ENCODE measurements around the gene STK38.

STK38 gene

DNA sequence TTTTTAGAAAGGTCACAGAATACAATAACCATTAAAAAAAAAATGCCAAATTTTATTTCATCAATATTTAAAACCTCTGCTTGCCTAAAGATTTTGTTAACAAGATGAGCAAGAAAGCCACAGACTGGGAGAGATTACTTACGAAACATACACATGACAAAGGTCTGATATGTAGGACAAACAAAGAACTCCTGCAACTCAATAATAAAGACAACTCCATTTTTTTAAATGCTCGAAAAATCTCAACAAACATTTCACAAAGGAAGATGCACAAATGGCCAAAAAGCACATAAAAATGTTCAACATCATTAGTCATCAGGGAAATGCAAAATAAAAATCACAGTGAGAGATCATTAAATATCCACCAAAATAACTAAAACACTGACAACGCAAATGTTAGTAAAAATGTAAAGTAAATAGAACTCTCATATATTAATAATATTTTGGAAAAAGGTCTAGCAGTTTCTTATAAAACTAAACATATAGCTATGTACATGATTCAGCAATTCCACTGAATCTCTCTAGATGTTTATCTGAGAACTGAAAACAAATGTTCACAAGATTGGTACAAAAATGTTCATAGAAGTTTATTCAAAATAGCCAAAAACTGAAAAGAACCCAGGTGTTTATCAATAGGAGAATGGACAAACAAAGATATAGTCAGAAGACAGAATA lies 10.3 kb downstream of the STK38 start:
- no peak for DNase-seq (ENCODE audit: extremely low read depth, low read depth)
- TF ChIP-seq, protein P1, sequence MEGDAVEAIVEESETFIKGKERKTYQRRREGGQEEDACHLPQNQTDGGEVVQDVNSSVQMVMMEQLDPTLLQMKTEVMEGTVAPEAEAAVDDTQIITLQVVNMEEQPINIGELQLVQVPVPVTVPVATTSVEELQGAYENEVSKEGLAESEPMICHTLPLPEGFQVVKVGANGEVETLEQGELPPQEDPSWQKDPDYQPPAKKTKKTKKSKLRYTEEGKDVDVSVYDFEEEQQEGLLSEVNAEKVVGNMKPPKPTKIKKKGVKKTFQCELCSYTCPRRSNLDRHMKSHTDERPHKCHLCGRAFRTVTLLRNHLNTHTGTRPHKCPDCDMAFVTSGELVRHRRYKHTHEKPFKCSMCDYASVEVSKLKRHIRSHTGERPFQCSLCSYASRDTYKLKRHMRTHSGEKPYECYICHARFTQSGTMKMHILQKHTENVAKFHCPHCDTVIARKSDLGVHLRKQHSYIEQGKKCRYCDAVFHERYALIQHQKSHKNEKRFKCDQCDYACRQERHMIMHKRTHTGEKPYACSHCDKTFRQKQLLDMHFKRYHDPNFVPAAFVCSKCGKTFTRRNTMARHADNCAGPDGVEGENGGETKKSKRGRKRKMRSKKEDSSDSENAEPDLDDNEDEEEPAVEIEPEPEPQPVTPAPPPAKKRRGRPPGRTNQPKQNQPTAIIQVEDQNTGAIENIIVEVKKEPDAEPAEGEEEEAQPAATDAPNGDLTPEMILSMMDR (IDR thresholded peaks at IDR 0.05; ENCODE audit: low read depth, low read length) = no peak

DNA sequence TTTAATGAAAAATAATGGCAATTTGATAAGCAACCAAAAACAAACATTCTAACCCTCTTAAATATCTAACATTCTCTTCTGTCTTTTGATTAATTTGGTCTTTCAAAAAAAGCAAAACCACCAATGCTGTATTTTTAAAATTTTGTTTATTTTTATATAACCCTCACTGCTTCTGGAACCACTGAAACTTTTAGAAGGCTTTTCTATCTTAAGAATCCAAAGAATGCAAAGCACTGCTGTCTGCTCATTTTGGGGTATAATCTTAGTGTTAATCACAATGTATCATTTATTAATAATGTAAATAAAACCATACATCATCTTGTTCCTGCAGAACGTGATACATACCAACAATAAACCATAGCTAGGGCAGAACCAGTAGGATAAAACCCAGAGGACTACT lies 14.0 kb downstream of the STK38 start:
- TF ChIP-seq, protein P1 (IDR thresholded peaks at IDR 0.05; ENCODE audit: low read depth, low read length) = no peak
- DNase-seq (ENCODE audit: extremely low read depth, low read depth) = no peak

DNA sequence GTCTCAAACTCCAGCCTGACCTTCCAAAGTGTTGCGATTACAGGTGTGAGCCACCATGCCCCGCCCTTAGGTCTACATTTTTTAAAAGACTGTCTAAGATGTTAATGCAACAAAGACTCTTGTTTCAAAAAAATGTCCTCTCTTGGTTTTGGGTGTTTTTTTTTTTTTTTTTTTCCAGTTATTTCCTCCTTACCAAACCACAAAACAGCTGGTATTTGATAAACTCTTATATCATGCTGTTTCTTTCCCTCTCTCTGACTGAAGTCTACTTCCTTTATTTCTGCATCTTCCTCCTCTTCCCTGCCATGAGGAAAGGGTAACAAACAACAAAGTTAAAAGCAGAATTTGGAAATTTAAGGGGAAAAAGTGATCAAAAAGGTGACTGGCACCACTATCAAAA lies 21.2 kb downstream of the STK38 start:
- DNase-seq (ENCODE audit: extremely low read depth, low read depth) = no peak
- TF ChIP-seq, protein P1 (IDR thresholded peaks at IDR 0.05; ENCODE audit: low read depth, low read length) = no peak

DNA sequence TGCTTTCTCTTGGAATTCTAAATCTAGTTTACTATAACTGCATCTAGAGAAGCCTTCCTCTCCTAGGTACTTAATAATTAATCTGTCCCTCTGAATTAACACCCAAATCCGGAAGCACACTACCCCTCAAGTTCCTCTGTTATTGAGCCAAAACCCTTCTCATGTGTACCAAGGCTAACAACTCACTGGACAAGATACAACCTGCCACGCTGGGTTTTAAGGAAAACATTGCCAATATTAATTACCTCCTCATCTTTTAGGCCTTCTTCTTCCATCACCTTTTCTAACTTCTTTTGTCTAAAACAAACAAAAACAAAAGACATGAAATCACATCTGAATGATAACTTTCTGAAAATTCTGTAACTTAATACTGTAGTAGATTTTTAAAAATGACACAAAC lies 21.9 kb downstream of the STK38 start:
- TF ChIP-seq, protein P1 (IDR thresholded peaks at IDR 0.05; ENCODE audit: low read depth, low read length) = no peak
- DNase-seq (ENCODE audit: extremely low read depth, low read depth) = no peak

DNA sequence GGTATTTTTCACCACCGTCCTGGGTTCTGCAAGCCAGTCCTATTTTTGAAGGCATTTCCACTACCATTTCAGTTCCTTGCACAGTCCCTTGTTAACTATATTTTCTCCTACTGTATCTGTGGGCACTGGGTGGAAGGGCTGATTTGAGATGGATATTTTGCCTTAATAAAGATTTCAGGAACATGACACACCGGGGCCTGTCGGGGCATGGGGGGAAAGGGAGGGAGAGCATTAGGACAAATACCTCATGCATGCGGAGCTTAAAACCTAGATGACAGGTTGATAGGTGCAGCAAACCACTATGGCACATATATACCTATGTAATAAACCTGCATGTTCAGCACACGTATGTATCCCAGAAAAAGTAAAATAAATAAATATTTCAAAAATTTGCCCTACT lies 22.4 kb downstream of the STK38 start:
- DNase-seq (ENCODE audit: extremely low read depth, low read depth) = no peak
- TF ChIP-seq, protein P1 (IDR thresholded peaks at IDR 0.05; ENCODE audit: low read depth, low read length) = no peak

DNA sequence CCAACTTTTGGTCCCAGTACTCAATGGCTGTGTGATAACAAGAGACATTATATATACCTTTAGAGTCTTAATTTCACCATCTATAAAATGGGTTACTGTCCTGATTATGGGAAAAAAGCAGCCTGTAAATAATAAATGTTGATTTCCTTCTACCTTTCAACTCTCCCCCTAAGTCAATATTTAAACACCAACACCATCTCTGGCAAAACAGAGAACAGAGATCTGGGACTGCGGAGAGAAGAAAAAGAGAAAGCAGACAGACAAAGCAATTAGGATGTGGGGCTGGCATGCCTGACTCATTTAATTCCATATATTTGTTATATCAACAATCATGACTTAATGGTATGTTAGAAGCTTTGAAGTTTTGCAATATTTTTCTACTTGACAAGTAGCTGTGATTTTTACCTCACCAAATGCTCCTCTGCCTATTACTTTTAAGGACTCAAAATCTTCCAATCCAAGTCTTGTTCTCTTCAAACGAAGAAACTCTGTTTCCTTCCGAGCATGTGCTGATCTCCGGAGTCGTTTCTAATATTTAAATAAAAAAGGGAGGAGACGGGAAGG lies 23.3 kb downstream of the STK38 start:
- DNase-seq (ENCODE audit: extremely low read depth, low read depth) = no peak
- TF ChIP-seq, protein P1 (IDR thresholded peaks at IDR 0.05; ENCODE audit: low read depth, low read length) = no peak

DNA sequence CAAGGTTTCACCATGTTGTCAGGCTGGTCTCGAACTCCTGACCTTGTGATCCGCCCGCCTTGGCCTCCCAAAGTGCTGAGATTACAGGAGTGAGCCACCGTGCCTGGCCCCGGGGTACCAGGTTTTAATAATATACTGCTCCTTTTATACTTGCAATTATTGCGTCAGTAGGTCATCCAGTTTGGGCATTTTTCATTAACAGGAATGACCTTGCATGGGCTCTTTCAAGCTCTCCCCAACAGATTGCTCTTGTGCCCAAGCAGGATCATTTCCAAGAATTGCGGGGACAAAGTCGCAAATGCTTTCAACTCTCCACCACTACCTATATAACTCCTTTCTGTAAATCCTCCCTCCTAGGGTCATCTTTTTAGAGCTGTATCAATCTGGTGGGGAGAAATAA lies 23.8 kb downstream of the STK38 start:
- no peak for DNase-seq (ENCODE audit: extremely low read depth, low read depth)

More for the DNA sequence above, 23.8 kb downstream of the STK38 start:
- TF ChIP-seq, protein P1 (IDR thresholded peaks at IDR 0.05; ENCODE audit: low read depth, low read length) = no peak

Measured in AG09319 (cell line).